Activated gamma-delta T cell treated with Interleukin-2 at 50 U/mL for 16 hours (primary cell): ENCODE results near the gene PHACTR4.
"Not testable (repeated sequence)": the region's sequence is repeated elsewhere in the genome, so short reads cannot be mapped to it uniquely, and the experiment has no call there.

Source experiments
- DNase-seq: peaks from one replicate; pipeline ENCODE4 v3.0.0-alpha.2; 2020

PHACTR4 gene

GRCh38 chr1:28530456-28530855, 160.9 kb downstream of the PHACTR4 start:
- DNase-seq, result no peak

- no peak for DNase-seq
Measured at GRCh38 chr1:28534671-28535070, 165.1 kb downstream of the PHACTR4 start.

GRCh38 chr1:28535180-28535579, 165.6 kb downstream of the PHACTR4 start:
- no peak for DNase-seq

- no peak for DNase-seq
Measured at GRCh38 chr1:28537457-28538199, 168.1 kb downstream of the PHACTR4 start.

GRCh38 chr1:28538286-28538685, 168.7 kb downstream of the PHACTR4 start:
- no peak for DNase-seq

- no peak for DNase-seq
Measured at GRCh38 chr1:28540651-28541050, 171.1 kb downstream of the PHACTR4 start.

GRCh38 chr1:28541414-28542015, 172.0 kb downstream of the PHACTR4 start:
- not testable (repeated sequence) for DNase-seq

- DNase-seq, result no peak
Measured at GRCh38 chr1:28545246-28545628, 175.7 kb downstream of the PHACTR4 start.

GRCh38 chr1:28548318-28548717, 178.8 kb downstream of the PHACTR4 start:
- no peak for DNase-seq
